HG02763 (cell line): Measurements from ENCODE around the gene DCAF16.
"Not testable (repeated sequence)": the region's sequence is repeated elsewhere in the genome, so short reads cannot be mapped to it uniquely, and the experiment has no call there.

ENCODE experiments used
- ATAC-seq: cut with Tn5 transposase; IDR thresholded peaks from one replicate; pipeline ENCODE4 v1.9.1; 2021; ENCODE audit warnings: mild to moderate bottlenecking, moderate library complexity; ENCODE audit not compliant: unreplicated experiment

Gene DCAF16

DNA sequence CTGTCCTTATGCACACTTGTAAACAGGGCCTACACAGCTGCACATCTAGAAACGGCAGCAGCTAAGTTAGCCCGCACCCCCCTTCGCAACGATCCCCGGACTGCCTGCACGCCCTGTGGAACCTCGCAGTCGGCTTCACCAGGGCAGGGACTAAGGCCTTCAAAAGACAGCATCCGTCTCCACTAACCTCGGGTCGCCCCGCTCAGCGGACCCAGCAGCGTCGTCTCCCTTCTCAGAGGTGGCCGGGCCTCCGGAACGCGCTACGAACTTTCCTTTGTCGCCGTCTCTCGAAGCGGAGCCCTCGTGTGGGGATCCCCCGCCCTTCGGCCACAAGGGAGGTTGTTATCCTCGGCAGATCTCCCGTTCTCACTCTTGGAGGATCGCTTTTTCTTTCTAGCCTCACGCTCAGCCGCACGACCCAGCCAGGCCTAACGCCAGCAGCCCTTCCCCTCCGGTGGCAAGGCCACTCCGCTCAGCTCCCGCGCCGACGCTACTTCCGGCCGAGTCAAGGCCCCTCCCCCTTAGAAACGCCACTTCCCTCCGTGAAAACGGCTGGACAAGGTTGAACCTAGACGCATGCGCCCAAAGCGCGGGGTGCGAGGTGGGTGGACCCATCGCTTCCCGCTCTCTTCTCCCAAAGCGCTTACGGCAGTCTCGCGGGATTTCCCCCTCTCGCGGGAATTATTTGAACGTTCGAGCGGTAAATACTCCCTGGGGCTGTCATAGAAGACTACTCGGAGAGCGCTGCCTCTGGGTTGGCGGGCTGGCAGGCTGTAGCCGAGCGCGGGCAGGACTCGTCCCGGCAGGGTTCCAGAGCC is at the start of gene DCAF16, which contains the start of gene NCAPG:
Gene DCAF16 (minus strand): TSS at position 498 of the 818 bp plus-strand sequence. CDS start 6,616 bp downstream, outside the sequence.
Gene NCAPG (plus strand): TSS at position 720 of the 818 bp plus-strand sequence. CDS start 99 bp downstream, outside the sequence.
- peak; percentile 87 for ATAC-seq

DNA sequence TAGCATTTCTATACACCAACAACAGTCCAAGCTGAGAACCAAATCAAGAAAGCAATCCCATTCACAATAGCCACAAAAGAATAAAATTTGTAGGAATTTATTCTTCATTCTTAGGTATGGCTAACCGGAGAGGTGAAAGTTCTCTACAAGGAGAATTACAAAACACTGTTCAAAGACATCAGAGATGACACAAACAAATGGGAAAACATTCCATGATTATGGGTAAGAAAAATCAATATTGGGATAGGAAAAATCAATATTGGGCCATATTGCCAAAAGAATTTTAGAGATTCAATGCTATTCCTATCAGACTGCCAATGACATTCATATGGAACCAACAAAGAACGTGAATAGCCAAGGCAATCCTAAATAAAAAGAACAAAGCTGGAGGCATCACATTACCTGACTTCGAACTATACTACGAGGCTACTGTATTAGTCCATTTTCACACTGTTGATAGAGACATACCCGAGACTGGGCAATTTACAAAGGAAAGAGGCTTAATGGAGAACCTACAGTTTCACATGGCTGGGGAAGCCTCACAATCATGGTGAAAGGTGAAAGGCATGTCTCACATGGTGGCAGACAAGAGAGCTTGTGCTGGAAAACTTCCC is 49.3 kb upstream of the DCAF16 start:
- no peak for ATAC-seq

DNA sequence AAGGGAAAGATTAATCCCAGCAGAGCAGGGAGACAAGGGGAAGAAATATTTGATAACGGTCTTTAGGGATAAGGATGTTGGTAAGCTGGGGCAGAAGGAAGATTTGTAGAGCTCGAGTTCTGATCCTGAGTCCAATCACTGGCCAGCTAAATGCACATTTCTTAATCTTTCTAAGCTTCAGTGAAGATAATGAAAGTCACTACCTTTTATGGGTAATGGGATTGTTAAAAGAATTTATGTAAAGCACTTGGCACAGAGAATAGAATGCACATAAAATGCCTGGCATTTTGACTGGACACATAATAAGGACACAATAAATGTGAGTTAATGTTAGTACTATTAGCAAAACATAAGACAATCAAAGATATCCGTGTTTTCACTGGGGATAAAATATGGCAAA is 43.5 kb upstream of the DCAF16 start:
- no peak for ATAC-seq

DNA sequence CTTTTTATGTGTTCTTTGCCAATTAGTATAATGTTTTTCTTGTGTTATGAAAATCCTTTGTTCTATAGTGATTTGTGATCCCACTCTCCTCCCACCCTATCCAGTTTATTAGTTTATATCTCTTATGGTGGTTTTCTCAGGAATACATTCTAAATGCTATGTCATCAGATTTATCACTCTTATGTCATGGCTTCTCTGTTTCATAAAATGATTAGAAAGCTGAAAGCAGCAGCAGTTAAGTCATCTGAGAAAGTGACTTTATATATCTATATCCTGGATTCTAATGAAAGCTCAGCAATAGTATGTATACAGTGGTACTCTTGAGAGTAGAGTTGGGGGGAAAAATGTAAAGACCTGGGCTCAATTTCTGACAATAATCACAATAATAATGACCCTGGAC is 41.4 kb upstream of the DCAF16 start:
- no peak for ATAC-seq

DNA sequence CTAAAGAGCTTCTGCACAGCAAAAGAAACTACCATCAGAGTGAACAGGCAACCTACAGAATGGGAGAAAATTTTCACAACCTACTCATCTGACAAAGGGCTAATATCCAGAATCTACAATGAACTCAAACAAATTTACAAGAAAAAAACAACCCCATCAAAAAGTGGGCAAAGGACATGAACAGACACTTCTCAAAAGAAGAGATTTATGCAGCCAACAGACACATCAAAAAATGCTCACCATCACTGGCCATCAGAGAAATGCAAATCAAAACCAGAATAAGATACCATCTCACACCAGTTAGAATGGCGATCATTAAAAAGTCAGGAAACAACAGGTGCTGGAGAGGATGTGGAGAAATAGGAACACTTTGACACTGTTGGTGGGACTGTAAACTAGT is 39.7 kb upstream of the DCAF16 start:
- not testable (repeated sequence) for ATAC-seq

DNA sequence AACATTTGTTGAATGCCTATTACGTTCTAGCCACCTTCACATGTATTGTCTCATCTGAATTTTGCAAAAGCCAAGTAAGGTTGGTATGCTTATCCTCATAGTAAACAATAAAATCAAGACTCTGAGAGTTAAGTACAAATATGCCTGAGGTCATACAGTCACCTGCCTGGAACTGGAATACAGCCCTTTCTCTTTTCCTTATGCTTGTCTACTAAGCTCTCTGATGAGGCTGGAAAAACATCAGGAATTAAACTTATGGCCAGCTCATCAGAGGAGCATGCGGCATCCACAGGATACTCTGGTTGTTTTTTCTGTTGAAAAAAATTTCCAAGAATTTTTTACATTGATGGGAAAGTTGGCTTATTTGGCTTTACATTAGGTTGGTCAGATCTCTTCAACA is 35.7 kb upstream of the DCAF16 start:
- no peak for ATAC-seq

DNA sequence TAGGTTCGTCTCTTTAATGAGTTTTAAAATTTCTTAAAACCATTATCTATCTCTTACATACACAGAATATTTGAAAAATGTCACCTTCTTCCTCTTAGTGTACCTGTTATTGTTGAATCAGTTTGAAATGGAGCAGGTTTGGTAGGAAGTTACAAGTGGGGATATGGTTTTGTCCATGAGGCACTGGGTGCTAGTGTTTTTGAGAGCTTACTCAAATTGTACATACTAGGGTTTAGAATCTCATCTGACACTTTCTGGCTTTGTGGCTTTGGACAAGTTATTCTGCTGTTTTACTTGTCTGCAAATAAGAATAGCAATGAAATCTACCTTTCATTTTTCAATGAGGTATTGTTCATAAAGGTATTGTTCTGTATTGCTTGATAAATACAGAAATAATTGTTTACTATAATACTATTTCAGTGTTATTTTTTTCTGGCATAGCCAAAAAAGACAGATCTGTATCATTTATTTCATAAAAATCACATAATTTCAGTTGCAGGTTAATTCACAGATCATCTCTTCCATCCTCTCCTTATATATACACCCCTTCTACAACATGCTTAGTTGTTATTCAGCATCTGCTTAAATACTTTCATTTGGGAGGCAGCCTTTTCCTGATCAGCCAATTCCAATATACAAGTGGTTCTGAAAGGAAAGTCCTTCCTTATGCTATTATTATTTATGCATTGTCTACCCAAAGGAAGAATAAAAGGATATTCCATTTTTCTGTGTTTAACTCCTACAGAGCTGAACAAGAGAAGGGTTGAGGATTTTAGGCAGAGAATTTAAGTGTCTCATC is 13.5 kb upstream of the DCAF16 start:
- ATAC-seq, result no peak

DNA sequence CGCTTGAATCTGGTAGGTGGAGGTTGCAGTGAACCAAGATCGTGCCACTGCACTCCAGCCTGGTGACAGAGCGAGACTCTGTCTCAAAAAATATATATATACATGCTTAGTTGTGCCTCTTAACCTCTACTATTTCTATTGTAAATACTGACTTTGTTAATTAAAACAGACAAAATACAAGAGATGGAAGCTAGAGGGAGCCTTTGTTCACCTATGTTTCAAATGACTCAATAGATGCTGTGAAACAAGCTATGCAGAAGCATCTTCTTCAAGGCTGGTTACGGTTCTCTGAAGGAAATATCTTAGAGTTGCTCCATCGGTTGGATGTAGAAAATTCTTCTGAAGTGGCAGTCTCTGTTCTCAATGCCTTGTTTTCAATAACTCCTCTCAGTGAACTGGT is 6.5 kb upstream of the DCAF16 start:
- peak; percentile 68 for ATAC-seq

DNA sequence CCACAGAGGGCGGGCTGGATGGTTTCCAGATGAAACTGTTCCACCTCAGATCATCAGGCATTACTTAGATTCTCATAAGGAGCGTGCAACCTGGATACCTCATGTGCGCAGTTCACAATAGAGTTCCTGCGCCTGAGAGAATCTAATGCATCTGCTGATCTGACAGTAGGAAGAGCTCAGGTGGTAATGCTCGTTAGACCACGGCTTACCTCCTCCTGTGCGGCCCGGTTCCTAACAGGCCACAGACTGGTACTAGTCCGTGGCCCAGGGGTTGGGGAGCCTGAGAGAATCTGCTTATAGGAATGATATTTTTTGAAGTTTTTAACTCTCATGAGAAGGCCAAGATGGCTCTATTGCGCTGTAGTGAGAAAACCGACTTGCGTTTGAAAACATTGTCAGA is 5.6 kb upstream of the DCAF16 start:
- no peak for ATAC-seq

DNA sequence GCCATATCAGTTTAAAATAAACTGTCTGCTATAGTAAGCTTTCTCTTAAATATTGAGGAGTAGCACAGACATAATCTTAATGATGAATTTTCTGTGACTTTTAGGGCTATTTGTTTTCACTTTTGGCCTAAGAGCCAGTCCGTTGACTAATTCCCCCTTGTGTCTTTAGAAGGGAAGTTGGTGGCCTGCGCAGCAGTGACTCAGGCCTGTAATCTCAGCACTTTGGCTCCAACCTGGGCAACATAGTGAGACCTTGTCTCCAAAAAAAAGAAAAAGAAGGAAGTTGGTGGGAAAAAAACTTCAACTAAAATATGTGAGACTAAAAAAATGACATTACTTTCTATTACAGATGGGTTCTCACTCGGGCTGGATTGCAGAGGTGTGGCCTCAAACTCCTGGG is 3.6 kb upstream of the DCAF16 start:
- no peak for ATAC-seq

DNA sequence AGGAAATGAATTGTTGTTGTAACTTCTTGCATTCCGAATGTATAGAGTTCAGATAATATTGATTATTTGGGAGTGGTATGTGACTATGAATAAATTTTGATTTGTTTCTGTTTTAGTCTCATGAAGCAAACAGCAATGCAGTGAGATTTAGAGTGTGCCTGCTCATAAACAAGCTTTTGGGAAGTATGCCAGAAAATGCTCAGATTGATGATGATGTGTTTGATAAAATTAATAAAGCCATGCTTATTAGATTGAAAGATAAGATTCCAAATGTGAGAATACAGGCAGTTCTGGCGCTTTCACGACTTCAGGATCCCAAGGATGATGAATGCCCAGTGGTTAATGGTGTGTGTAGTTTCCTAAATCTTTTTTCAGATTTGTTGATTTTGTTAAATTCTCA is 2.2 kb upstream of the DCAF16 start:
- ATAC-seq, result no peak

DNA sequence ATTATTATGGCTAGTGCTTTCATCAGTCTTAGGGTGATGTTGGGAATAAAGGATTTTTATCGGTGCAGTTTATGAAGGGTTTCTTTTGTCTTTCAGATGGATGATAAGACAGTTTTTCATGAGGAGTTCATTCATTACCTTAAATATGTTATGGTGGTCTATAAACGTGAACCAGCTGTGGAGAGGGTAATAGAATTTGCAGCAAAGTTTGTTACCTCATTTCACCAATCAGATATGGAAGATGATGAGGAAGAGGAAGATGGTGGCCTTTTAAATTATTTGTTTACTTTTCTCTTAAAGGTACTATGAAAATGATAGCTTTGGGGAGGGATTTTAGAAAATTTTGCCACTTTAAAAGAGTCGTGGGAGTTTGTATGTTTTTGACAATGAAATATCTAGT is 1.6 kb upstream of the DCAF16 start:
- ATAC-seq, result no peak

DNA sequence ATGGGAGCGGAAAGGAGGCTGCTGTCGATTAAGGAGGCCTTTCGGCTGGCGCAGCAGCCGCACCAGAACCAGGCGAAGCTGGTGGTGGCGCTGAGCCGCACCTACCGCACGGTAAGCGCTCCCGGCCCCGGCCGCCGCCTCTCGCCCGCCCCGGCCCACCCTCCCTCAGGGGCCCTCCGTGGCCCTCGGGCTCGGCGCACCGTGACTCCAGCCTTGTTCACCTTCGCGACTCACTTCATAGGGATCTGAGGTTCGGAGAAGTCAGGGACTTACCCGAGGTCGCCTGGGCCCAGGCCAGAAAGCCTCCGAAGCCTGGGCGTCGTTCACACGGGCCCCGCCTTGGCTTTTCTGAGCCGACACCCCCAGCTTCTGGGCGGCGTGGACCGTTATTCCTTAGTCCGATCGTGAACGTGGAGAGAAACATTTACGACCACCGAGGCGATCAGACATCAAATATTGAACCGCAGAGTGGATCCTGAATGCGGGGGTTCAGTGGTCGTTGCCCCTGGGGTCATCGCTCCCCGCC is 584 bp upstream of the DCAF16 start:
- peak; percentile 24 for ATAC-seq

DNA sequence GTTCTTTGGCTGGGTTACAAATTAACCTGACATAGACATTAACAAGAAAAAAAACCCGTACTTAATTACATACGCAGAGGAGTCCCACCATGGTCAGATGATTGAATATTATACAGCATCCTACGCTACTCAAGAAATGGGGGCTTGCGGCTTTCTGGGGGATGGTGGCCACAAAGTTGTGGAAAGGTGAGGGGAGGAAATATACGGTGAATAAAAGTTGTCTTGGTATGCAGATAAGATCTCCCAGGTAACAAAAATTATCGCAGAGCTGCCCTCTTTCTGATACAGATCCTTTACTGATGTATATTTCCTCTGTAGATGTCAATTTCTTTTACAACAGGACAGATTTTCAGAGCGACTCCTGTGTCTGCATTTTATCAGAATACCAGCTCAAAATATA is 890 bp downstream of the DCAF16 start:
- ATAC-seq, result no peak

DNA sequence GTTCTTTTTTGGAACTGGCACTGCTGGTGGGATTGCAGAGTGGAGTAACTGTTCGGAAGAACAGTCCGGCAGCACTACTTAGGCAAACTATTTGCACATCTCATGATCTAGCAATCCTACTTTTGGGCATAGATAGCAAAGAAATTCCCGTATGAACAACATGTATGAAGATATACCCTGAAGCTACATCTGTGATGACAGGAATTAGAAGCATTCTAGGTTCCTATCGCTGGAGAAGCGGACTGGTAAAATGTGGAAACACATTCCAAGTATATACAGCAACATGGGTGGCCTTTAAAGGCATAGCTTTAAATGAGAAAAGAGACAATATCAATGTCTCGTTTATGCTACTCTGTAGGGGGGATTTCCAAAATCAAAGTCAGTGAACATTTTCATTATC is 3.1 kb downstream of the DCAF16 start:
- no peak for ATAC-seq

DNA sequence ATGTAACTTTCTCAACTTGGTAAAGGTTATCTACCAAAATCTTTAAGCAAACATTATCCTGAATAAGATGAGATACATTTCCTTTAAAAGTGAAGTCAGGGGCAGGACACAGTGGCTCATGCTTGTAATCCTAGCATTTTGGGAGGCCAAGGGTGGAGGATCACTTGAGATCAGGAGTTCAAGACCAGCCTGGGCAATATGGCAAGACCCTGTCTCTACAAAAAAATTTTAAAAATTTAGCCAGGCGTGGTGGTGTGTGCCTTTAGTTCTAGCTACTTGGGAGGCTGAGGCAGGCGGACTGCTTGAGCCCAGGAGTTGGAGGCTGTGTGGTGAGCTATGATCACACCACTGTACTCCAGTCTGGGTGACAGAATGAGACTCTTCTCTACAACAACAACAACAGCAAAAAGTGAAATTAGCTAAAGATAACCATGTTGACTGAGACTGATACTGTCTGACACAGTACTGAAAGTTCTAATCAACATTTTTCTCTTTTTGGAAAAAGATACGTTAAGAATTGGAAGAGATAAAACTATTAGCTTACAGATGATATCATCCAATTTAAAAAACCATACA is 4.9 kb downstream of the DCAF16 start:
- no peak for ATAC-seq

DNA sequence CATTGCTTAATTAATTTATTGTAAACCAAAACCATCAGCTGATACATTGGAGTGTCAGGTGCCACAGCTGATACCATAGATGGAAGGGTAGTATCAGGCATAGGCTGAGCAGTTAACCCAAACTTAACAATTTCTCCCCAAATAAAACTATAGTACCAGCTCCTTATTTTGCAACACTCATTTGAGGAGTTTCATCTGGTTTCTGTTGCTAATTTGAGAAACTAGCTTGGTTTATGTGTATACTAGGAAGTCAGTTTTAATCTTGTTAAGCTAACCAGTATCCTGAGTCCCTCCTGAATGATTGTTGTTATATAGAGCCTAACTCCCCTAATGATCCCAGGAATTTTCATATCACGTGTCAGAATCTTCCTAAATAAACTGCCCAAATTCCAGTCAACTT is 12.7 kb downstream of the DCAF16 start:
- no peak for ATAC-seq

DNA sequence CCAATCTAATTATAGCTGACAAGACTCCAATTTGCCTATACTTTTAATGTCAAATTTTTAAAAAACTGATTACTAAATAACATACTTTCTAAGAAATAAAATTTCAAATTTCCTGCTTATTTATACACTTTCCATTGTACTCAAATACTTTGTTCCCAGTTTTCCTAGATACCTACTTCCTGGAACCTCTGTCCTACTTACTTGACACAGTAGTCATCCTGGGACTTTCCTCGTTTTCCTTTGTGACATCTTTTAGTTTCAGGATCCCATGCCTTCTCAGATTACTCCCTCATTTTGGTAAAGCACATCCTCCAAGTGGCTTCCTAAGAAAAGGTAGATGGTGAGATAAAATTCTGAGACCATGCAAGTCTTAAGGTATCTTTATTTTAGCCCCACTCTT is 15.8 kb downstream of the DCAF16 start:
- ATAC-seq, result no peak

DNA sequence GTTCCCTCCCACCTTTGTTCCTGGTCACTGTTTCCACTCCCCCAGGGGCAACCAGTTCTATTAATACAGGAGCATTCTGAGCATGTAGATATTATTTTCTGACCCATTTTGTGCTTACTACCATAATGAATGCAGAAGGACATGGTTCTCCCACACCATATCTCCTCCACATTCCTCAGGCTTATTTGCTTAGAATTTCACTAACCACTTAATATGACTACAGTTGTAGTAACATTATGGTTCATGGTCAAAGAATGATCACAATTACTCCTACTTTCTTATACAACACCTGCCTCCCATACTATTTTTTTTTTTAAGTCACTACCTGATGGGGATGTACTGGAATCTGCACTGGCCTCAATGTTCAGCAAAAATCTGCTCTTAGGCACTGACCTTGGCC is 21.6 kb downstream of the DCAF16 start:
- ATAC-seq, result no peak

DNA sequence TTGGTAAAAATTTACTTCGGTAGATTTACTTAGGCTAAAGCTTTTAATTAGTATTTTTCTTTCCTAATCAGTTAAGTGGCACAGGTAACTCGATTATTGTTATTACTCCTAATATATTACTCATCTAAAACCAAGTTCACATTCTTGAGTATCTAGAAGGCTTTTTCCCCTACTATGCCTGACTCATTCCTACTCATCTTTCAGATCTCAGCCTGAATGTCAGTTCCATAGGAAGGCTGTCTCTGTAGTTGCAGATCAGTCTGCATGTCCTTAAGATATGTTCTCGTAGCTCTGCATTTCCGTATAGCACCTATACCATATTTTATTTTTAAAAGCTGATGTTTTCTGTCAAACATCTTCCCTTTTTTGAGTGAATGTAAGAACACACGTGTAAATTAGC is 23.2 kb downstream of the DCAF16 start:
- no peak for ATAC-seq

DNA sequence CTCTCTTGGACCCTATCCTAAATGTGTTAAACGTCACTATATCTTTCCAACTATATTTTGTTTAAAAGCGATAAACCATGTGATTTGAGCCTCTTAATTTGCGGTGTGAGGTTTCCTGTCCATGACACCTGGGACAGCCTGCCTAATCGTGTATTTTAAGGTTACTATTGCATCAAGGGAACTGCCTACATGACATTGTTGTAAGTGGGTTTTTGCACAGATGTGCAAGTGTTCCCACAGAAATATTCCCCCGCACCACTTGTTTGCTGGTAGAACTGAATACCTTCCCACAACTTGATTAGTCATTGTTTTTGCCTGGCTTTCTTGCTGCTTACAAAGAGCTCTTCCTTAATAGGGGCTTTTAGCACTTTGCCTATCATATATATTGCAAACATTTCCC is 24.0 kb downstream of the DCAF16 start:
- no peak for ATAC-seq
